ENCODE measurements around the gene LDB3. TPM values are rescaled to one million over a fixed set of nuclear protein-coding genes. Genes with fewer than 3 reads are reported as not detected.

The LDB3 gene
- total and polyA plus RNA-seq, 9 of the 15 experiments (the other 6 are each of a cell fraction or from before 2014, with no cell fraction given) = 0.03 TPM; not detected in 8

DNA sequence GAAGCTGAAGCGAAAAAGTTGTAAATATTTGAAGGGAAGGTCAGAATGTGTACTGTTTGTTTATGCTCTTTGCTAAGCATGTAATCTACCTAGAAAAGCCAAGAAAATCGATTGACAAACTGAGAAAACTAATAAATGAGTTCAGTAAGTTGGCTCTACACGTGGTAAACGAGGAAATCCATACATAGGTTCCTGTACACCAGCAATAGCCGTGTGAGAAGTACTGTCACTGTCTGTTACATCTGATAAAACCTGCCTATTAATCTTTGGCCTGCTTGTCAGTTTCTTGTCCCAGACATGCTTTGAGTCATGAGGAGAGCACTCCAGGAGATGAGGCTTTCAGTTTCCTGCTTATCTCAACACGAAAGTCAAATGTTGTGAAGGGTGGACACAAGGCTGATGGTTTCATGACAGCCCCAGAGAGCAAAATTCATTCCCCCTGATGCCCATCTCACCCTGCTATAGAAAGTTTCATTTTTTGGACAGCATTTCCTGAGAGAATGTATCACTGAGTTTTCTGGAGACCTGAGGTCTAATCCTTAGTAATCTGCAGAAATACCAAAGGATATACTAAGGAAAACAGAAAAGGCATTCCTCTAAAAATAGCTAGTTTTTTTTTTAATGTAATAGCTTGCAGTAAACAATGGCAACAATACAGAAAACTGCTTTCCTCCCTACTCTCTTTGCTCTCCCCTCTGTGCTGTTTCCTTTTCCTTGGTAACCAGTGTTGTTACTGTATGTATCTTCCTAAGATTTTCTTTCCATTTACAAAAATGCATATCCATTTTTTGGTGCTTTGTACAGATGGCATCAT is 107.0 kb downstream of the LDB3 start (continued):
- TF ChIP-seq ZBTB12 (CRISPR knock-in tag; IDR thresholded peaks at IDR 0.05) (no peak), SETDB1 (IDR thresholded peaks at IDR 0.05; ENCODE audit: low read length) (no peak), PYGO2 (tag; IDR thresholded peaks at IDR 0.05) (no peak), CTBP1 (IDR thresholded peaks at IDR 0.05; ENCODE audit: borderline replicate concordance) (peak; percentile 92), PML (IDR thresholded peaks at IDR 0.05; ENCODE audit: low read length) (no peak; the same call in 1 of the 2 replicates), MNT (conservative IDR thresholded peaks at IDR 0.05) (peak; percentile 91 to 94), RNF2 (IDR thresholded peaks at IDR 0.05) (peak; percentile 70), TBP (optimal IDR thresholded peaks at IDR 0.05; ENCODE audit: low read depth, low read length) (peak; percentile 43), TAL1 (IDR thresholded peaks at IDR 0.05) (peak; percentile 49; the same call in 1 of the 2 replicates), ATF7 (IDR thresholded peaks at IDR 0.05) (peak; percentile 59; the same call in 1 of the 2 replicates), CBFB (CRISPR knock-in tag; IDR thresholded peaks at IDR 0.05) (no peak), GATA2 (CRISPR knock-in tag; IDR thresholded peaks at IDR 0.05) (peak; percentile 65; the same call in 1 of the 2 replicates), VEZF1 (CRISPR knock-in tag; IDR thresholded peaks at IDR 0.05) (peak; percentile 32; the same call in 1 of the 2 replicates), NFE2 (IDR thresholded peaks at IDR 0.05; ENCODE audit: low read depth) (peak; percentile 19; the same call in 1 of the 2 replicates), BHLHE40 (IDR thresholded peaks at IDR 0.05; ENCODE audit: low read length) (peak; percentile 47), CTCF (IDR thresholded peaks at IDR 0.05 in 2 of 3, conservative IDR thresholded peaks at IDR 0.05 in 1 of 3; ENCODE audit: insufficient read depth in 2 of 3, low read depth in 1 of 3, low read length in 3 of 3) (no peak), TCF3 (CRISPR knock-in tag; IDR thresholded peaks at IDR 0.05) (peak; percentile 59)
- TF ChIP-seq, protein P1, sequence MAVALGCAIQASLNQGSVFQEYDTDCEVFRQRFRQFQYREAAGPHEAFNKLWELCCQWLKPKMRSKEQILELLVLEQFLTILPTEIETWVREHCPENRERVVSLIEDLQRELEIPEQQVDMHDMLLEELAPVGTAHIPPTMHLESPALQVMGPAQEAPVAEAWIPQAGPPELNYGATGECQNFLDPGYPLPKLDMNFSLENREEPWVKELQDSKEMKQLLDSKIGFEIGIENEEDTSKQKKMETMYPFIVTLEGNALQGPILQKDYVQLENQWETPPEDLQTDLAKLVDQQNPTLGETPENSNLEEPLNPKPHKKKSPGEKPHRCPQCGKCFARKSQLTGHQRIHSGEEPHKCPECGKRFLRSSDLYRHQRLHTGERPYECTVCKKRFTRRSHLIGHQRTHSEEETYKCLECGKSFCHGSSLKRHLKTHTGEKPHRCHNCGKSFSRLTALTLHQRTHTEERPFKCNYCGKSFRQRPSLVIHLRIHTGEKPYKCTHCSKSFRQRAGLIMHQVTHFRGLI (CRISPR knock-in tag; IDR thresholded peaks at IDR 0.05) = no peak
- TF ChIP-seq, protein P2, sequence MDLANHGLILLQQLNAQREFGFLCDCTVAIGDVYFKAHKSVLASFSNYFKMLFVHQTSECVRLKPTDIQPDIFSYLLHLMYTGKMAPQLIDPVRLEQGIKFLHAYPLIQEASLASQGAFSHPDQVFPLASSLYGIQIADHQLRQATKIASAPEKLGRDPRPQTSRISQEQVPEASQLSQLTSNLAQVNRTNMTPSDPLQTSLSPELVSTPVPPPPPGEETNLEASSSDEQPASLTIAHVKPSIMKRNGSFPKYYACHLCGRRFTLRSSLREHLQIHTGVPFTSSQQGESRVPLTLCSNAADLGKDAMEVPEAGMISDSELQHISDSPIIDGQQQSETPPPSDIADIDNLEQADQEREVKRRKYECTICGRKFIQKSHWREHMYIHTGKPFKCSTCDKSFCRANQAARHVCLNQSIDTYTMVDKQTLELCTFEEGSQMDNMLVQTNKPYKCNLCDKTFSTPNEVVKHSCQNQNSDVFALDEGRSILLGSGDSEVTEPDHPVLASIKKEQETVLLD (IDR thresholded peaks at IDR 0.05) = peak; percentile 46; the same call in 1 of the 2 replicates
